OCI-LY3 (cell line): ENCODE data around the gene RBM33.

Source experiments
- H2AFZ ChIP-seq: fragments of 200-600, 300-600 bp; shearing (Covaris generic); 2 replicates; pipeline ENCODE4 v1.6.0; 2014; ENCODE audit warnings: antibody characterized with exemption, low read depth, low read length
- H3K27ac ChIP-seq: fragments of 200-600, 300-600 bp; sonication (generic); 2 replicates; pipeline ENCODE4 v1.5.1; 2014; ENCODE audit warnings: mild to moderate bottlenecking, low read length, moderate library complexity, mixed read lengths
- H3K27me3 ChIP-seq: fragments of 200-600, 300-600 bp; sonication (generic); 2 replicates; pipeline ENCODE4 v1.6.1; 2014; ENCODE audit warnings: low read depth, low read length, mixed read lengths
- H3K36me3 ChIP-seq: fragments of 200-600, 300-600 bp; sonication (generic); replicated peaks from 2 replicates; pipeline ENCODE3; 2014; ENCODE audit warnings: low read depth, low read length, mixed read lengths
- H3K4me1 ChIP-seq: fragments of 300-600, 200-600 bp; sonication (generic); 2 replicates; pipeline ENCODE4 v1.6.1; 2014; ENCODE audit warnings: low read length, mixed read lengths
- H3K4me2 ChIP-seq: fragments of 200-600, 300-600 bp; sonication (generic); 2 replicates; pipeline ENCODE4 v1.6.1; 2014; ENCODE audit warnings: low read length, mixed read lengths
- H3K4me3 ChIP-seq: fragments of 300-600, 200-600 bp; sonication (generic); 2 replicates; pipeline ENCODE4 v1.5.1; 2014; ENCODE audit warnings: antibody characterized with exemption, mild to moderate bottlenecking, low read length, moderate library complexity
- H3K79me2 ChIP-seq: fragments of 300-600, 200-600 bp; shearing (Covaris generic); 2 replicates; pipeline ENCODE4 v1.6.1; 2014; ENCODE audit warnings: mild to moderate bottlenecking, low read length, mixed read lengths
- H3K9ac ChIP-seq: fragments of 300-600, 200-600 bp; shearing (Covaris generic); 2 replicates; pipeline ENCODE4 v1.6.0; 2014; ENCODE audit warnings: mild to moderate bottlenecking, low read length, moderate library complexity
- H3K9me3 ChIP-seq: fragments of 200-600, 300-600 bp; shearing (Covaris generic); 2 replicates; pipeline ENCODE4 v1.6.1; 2014; ENCODE audit warnings: low read length, mixed read lengths; ENCODE audit not compliant: insufficient read depth
- H4K20me1 ChIP-seq: fragments of 200-600, 300-600 bp; sonication (generic); 2 replicates; pipeline ENCODE4 v1.6.1; 2016; ENCODE audit warnings: low read length, mixed read lengths; ENCODE audit not compliant: insufficient read depth
- CTCF ChIP-seq: fragments of 200-600, 300-600 bp; sonication (generic); IDR thresholded peaks from 2 replicates; pipeline ENCODE4 v1.5.1; 2014; ENCODE audit warnings: antibody characterized with exemption, low read length, low read depth
- EZH2phosphoT487 ChIP-seq: fragments of 200-600 bp; shearing (Covaris generic); IDR thresholded peaks from 2 replicates; pipeline ENCODE4 v1.6.1; 2018; ENCODE audit warnings: antibody characterized with exemption, mixed run types, low read depth

RBM33 gene

GRCh38 chr7:155819186-155819585 lies 174.7 kb downstream of the RBM33 start:
- H3K79me2 ChIP-seq, result no peaks in the 10 kb centered on the region
- no peak overlapping the region for H3K4me2 ChIP-seq
- no peaks in the 10 kb centered on the region for H4K20me1 ChIP-seq
- H3K9ac ChIP-seq, result no peak overlapping the region
- H3K9me3 ChIP-seq, result no peaks in the 10 kb centered on the region
- no peaks in the 10 kb centered on the region for H3K36me3 ChIP-seq
- H3K4me3 ChIP-seq, result no peak overlapping the region
- no peak overlapping the region for H3K27ac ChIP-seq
- peaks cover 4% of the 10 kb centered on the region; the same call in 1 of the 2 replicates for H3K4me1 ChIP-seq
- TF ChIP-seq EZH2phosphoT487, result no peak
- no peak for TF ChIP-seq CTCF
- no peak overlapping the region for H2AFZ ChIP-seq
- peaks cover 10% of the 10 kb centered on the region; the same call in 1 of the 2 replicates for H3K27me3 ChIP-seq

GRCh38 chr7:155820246-155820645 lies 175.8 kb downstream of the RBM33 start:
- no peaks in the 10 kb centered on the region for H3K36me3 ChIP-seq
- no peak overlapping the region for H3K4me3 ChIP-seq
- no peaks in the 10 kb centered on the region for H4K20me1 ChIP-seq
- no peak overlapping the region for H3K27ac ChIP-seq
- peaks cover 4% of the 10 kb centered on the region; the same call in 1 of the 2 replicates for H3K4me1 ChIP-seq
- TF ChIP-seq EZH2phosphoT487 (no peak), CTCF (no peak)
- H3K9ac ChIP-seq, result no peak overlapping the region
- H3K4me2 ChIP-seq, result no peak overlapping the region
- peaks cover 17% of the 10 kb centered on the region for H3K27me3 ChIP-seq
- H2AFZ ChIP-seq, result no peak overlapping the region
- H3K79me2 ChIP-seq, result no peaks in the 10 kb centered on the region
- no peaks in the 10 kb centered on the region for H3K9me3 ChIP-seq

- Histone ChIP-seq H3K9me3 (no peaks in the 10 kb centered on the region), H3K4me1 (no peaks in the 10 kb centered on the region), H4K20me1 (no peaks in the 10 kb centered on the region), H3K36me3 (no peaks in the 10 kb centered on the region), H3K4me2 (no peak overlapping the region), H3K27me3 (peaks cover 22% of the 10 kb centered on the region), H3K4me3 (no peak overlapping the region), H2AFZ (no peak overlapping the region), H3K27ac (no peak overlapping the region), H3K79me2 (no peaks in the 10 kb centered on the region), H3K9ac (no peak overlapping the region)
- no peak for TF ChIP-seq EZH2phosphoT487
- no peak for TF ChIP-seq CTCF
Measured at GRCh38 chr7:155820788-155821187, 176.3 kb downstream of the RBM33 start.

- peaks cover 26% of the 10 kb centered on the region for H3K27me3 ChIP-seq
- no peak overlapping the region for H2AFZ ChIP-seq
- no peak overlapping the region for H3K27ac ChIP-seq
- no peaks in the 10 kb centered on the region for H3K9me3 ChIP-seq
- H3K79me2 ChIP-seq, result no peaks in the 10 kb centered on the region
- no peaks in the 10 kb centered on the region for H4K20me1 ChIP-seq
- no peak overlapping the region for H3K9ac ChIP-seq
- H3K4me1 ChIP-seq, result no peaks in the 10 kb centered on the region
- no peak overlapping the region for H3K4me2 ChIP-seq
- TF ChIP-seq EZH2phosphoT487, result no peak
- TF ChIP-seq CTCF, result no peak
- no peak overlapping the region for H3K4me3 ChIP-seq
- H3K36me3 ChIP-seq, result no peaks in the 10 kb centered on the region
Measured at GRCh38 chr7:155821851-155822250, 177.4 kb downstream of the RBM33 start.
